Neutrophil (primary cell): ENCODE results near the gene B3GLCT.

Experiments
- H3K27ac ChIP-seq: fragments of 200-600 bp; sonication (generic); 2 replicates; pipeline ENCODE4 v1.5.1; 2016; ENCODE audit warnings: mild to moderate bottlenecking, moderate library complexity
- H3K27me3 ChIP-seq: fragments of 200-600 bp; sonication (generic); 2 replicates; pipeline ENCODE4 v1.6.0; 2016; ENCODE audit warnings: mild to moderate bottlenecking
- H3K36me3 ChIP-seq: fragments of 200-600 bp; sonication (generic); 2 replicates; pipeline ENCODE4 v1.5.1; 2017
- H3K4me1 ChIP-seq, 2 experiments: fragments of 200-600 bp in 1 of 2; sonication (generic) in 1 of 2; 1 replicate in 1 of 2; 2 replicates in 1 of 2; pipeline versions ENCODE4 v1.5.1 to v1.6.1; 2013 to 2016; ENCODE audit warnings: low read depth in 1 of 2, low read length in 1 of 2, mild to moderate bottlenecking in 1 of 2, moderate library complexity in 1 of 2; ENCODE audit not compliant: control insufficient read depth in 1 of 2, insufficient read depth in 1 of 2
- H3K4me3 ChIP-seq, 2 experiments: fragments of 200-600 bp in 1 of 2; sonication (generic) in 1 of 2; 1 replicate in 1 of 2; 2 replicates in 1 of 2; pipeline ENCODE4 v1.5.1; 2013 to 2016; ENCODE audit warnings: low read depth in 1 of 2, low read length in 1 of 2, mild to moderate bottlenecking in 1 of 2, moderate library complexity in 1 of 2
- H3K9me3 ChIP-seq: fragments of 200-600 bp; sonication (generic); 2 replicates; pipeline ENCODE4 v1.5.1; 2016
- CTCF ChIP-seq: fragments of 200-600 bp; sonication (generic); IDR thresholded peaks from 2 replicates; pipeline ENCODE4 v1.5.1; 2016; ENCODE audit warnings: antibody characterized with exemption

B3GLCT gene

GRCh38 chr13:31310356-31310755, 110.6 kb downstream of the B3GLCT start:
- H3K36me3 ChIP-seq = no peaks in the 10 kb centered on the region

DNA sequence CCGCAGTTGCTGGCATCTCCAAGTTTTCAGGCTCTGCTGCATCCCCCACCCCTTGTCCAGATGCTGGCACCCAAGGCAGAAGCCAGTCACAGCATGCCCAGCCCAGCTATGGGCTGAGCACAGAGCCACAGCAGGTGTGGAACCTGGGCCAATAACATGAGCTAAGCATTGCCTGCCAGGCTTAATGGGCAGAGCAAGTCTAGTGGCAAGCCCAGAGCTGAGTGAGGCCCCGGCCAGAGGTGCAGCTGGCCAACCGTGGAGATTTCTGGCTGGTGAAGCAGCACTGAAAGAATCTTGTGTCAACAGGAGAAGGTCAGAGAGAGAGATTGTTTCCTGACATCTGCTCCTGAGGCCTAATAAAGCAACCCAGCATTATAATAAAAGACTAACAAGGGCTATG, 111.0 kb downstream of the B3GLCT start:
- H3K9me3 ChIP-seq = peaks cover 14% of the 10 kb centered on the region
- no peak overlapping the region for H3K27ac ChIP-seq
- H3K4me3 ChIP-seq = no peak overlapping the region
- TF ChIP-seq CTCF = no peak
- H3K36me3 ChIP-seq = no peaks in the 10 kb centered on the region
- no peaks in the 10 kb centered on the region for H3K27me3 ChIP-seq
- no peaks in the 10 kb centered on the region for H3K4me1 ChIP-seq

More at GRCh38 chr13:31310356-31310755, 110.6 kb downstream of the B3GLCT start:
- Histone ChIP-seq H3K9me3 (peaks cover 10% of the 10 kb centered on the region), H3K27me3 (no peaks in the 10 kb centered on the region), H3K4me3 (no peak overlapping the region), H3K27ac (no peak overlapping the region), H3K4me1 (no peaks in the 10 kb centered on the region)
- TF ChIP-seq CTCF = no peak

DNA sequence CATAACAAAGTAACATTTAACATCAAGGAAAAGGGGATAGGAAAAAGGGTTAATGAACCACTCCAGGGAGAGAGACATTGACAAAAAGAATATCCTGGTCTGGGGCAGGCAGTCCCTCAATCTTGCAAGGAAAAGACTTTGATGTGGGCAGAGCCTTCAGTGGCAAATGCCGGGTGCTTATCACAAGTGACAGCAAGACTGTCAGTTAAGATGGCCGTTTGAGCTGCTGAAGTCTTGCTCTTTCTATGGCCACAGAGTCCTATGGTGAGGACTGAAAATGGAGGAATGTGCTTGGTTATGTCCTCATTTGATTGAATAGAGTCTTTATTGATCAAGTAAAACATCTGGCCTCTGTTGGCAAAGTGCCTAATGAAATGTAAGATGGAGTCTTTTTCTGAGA, 112.1 kb downstream of the B3GLCT start:
- Histone ChIP-seq H3K27me3 (no peaks in the 10 kb centered on the region), H3K9me3 (peaks cover 18% of the 10 kb centered on the region), H3K36me3 (no peaks in the 10 kb centered on the region), H3K4me1 (no peaks in the 10 kb centered on the region), H3K4me3 (no peak overlapping the region), H3K27ac (no peak overlapping the region)
- no peak for TF ChIP-seq CTCF

GRCh38 chr13:31314961-31315360, 115.2 kb downstream of the B3GLCT start:
- Histone ChIP-seq H3K4me1 (no peaks in the 10 kb centered on the region), H3K9me3 (peaks cover 18% of the 10 kb centered on the region), H3K27ac (no peak overlapping the region), H3K4me3 (no peak overlapping the region), H3K36me3 (no peaks in the 10 kb centered on the region), H3K27me3 (no peaks in the 10 kb centered on the region)
- TF ChIP-seq CTCF = no peak

DNA sequence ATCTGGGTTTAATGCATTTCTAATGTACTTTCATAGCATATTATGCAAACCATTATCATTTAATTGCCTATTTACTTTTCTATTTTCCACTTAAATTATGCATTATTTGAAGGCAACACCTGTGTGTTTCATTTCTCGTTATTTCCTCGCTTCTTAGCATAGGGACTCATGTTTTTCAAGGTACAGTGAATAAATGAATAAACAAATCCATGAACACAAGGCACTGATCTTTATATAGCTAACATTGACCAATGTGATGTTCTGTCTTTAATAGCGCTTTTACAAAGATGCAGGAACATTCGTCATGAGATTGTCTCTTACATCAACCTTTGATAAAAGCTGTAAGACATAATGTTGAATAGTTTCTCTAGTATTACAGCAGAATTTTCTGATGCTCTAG, 121.2 kb downstream of the B3GLCT start:
- Histone ChIP-seq H3K4me3 (no peak overlapping the region), H3K4me1 (no peaks in the 10 kb centered on the region), H3K27ac (no peak overlapping the region), H3K27me3 (no peaks in the 10 kb centered on the region), H3K9me3 (peaks cover 2% of the 10 kb centered on the region), H3K36me3 (peaks cover 8% of the 10 kb centered on the region)
- no peak for TF ChIP-seq CTCF

DNA sequence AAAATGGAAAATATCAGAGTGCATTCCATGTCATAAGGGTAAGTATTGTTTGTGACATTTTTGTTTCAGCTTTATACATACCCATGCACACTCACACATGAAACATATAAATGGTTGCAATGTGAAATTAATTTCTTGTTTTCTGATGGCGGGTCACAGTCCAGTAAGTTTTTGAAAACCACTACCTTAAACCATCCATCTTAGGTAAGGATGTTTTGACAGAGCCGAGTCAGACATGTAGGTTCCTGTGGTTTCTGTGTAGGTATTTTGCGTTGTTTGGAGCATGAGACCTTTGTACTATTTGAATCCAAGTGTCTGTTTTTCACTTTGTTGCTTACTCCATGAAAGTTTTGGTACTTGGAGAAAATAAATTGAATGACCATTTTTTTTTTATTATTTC, 121.7 kb downstream of the B3GLCT start:
- no peak for TF ChIP-seq CTCF

More for the DNA sequence above, 121.7 kb downstream of the B3GLCT start:
- Histone ChIP-seq H3K36me3 (peaks cover 8% of the 10 kb centered on the region), H3K4me3 (no peak overlapping the region), H3K9me3 (no peaks in the 10 kb centered on the region), H3K27ac (no peak overlapping the region), H3K4me1 (no peaks in the 10 kb centered on the region), H3K27me3 (no peaks in the 10 kb centered on the region)
